GM11168 (cell line): ENCODE results near the gene ZP4.

ENCODE experiments used
- in situ Hi-C: fragments of 300-500 bp; cut with MboI; formaldehyde crosslinking; loops from one replicate; pipeline ENCODE4 v1.12.0; 2022; ENCODE audit warnings: low sequenced_read_pairs; ENCODE audit not compliant: unreplicated experiment

The ZP4 gene

GRCh38 chr1:237890822-237891221 is at the start of gene ZP4:
TSS of gene ZP4 (minus strand) at chr1:237890922. CDS start at chr1:237890635, 287 bp downstream.
- in situ Hi-C loops, result no loop called here

- in situ Hi-C loops, result no loop called here
These were observed 47.8 kb upstream of the ZP4 start for GRCh38 chr1:237938553-237938952.

- in situ Hi-C loops, result no loop called here
These were observed 47.3 kb upstream of the ZP4 start for GRCh38 chr1:237938068-237938467.

- in situ Hi-C loops, result no loop called here
These were observed 42.1 kb upstream of the ZP4 start for GRCh38 chr1:237932816-237933215.

GRCh38 chr1:237931581-237931980 is 40.9 kb upstream of the ZP4 start:
- in situ Hi-C loops, result no loop called here

- in situ Hi-C loops, result no loop called here
These were observed 36.5 kb upstream of the ZP4 start for GRCh38 chr1:237927198-237927597.

GRCh38 chr1:237921306-237921705 is 30.6 kb upstream of the ZP4 start:
- in situ Hi-C loops, result no loop called here

GRCh38 chr1:237913345-237913744 is 22.6 kb upstream of the ZP4 start:
- in situ Hi-C loops, result no loop called here

GRCh38 chr1:237911911-237912310 is 21.2 kb upstream of the ZP4 start:
- in situ Hi-C loops, result no loop called here

- in situ Hi-C loops, result no loop called here
These were observed 20.1 kb upstream of the ZP4 start for GRCh38 chr1:237910834-237911233.

- in situ Hi-C loops, result no loop called here
These were observed 13.2 kb upstream of the ZP4 start for GRCh38 chr1:237903961-237904360.

- in situ Hi-C loops, result no loop called here
These were observed 12.4 kb upstream of the ZP4 start for GRCh38 chr1:237902960-237903743.

- in situ Hi-C loops, result no loop called here
These were observed 10.7 kb upstream of the ZP4 start for GRCh38 chr1:237901299-237901934.

- in situ Hi-C loops, result no loop called here
These were observed 4.9 kb upstream of the ZP4 start for GRCh38 chr1:237895630-237896029.

- in situ Hi-C loops, result no loop called here
These were observed 3.4 kb upstream of the ZP4 start for GRCh38 chr1:237894131-237894530.

- in situ Hi-C loops, result no loop called here
These were observed 1.3 kb upstream of the ZP4 start for GRCh38 chr1:237891979-237892378.

- in situ Hi-C loops, result no loop called here
These were observed 544 bp upstream of the ZP4 start for GRCh38 chr1:237891266-237891665.

- in situ Hi-C loops, result no loop called here
These were observed 306 bp downstream of the ZP4 start for GRCh38 chr1:237890416-237890815.

- in situ Hi-C loops, result no loop called here
These were observed 2.6 kb downstream of the ZP4 start for GRCh38 chr1:237888143-237888542.

- in situ Hi-C loops, result no loop called here
These were observed 3.2 kb downstream of the ZP4 start for GRCh38 chr1:237887542-237887941.

GRCh38 chr1:237884237-237884636 is 6.5 kb downstream of the ZP4 start:
- in situ Hi-C loops, result no loop called here

- in situ Hi-C loops, result no loop called here
These were observed 11.5 kb downstream of the ZP4 start for GRCh38 chr1:237879195-237879594.
